ENCODE results near the gene GNAT2.

The GNAT2 gene

GRCh38 chr1:109619576-109620400, at the start of gene GNAT2, which contains the start of gene AMPD2:
Gene GNAT2 (minus strand): TSS chr1:109619616. CDS start chr1:109612870, 6,746 bp downstream.
Gene AMPD2 (plus strand): TSS chr1:109619837. CDS start chr1:109621176, 1,339 bp downstream.
- Histone ChIP-seq H3K27ac (ENCODE audit: low read depth, low read length, poor library complexity, severe bottlenecking) (peak within 1 kb of the TSS; percentile 42), H4K20me1 (ENCODE audit: insufficient read depth, low read length) (no peaks in the 10 kb centered on the region), H3F3A (ENCODE audit: insufficient read depth, low read length) (no peaks in the 10 kb centered on the region), H3K9me3 (ENCODE audit: low read length) (no peaks in the 10 kb centered on the region), H3K4me1 (ENCODE audit: insufficient read depth, low read length, severe bottlenecking) (peaks cover 51% of the 10 kb centered on the region), H3K9me2 (ENCODE audit: low read depth, low read length) (no peaks in the 10 kb centered on the region), H3K4me3 (ENCODE audit: low read depth, low read length, poor library complexity, severe bottlenecking) (peak within 1 kb of the TSS; percentile 87), H3K4me2 (ENCODE audit: low read length) (peak within 1 kb of the TSS; percentile 75), H3K27me3 (ENCODE audit: insufficient read depth, low read length) (no peaks in the 10 kb centered on the region), H3K9ac (ENCODE audit: low read length) (peak within 1 kb of the TSS; percentile 85), H3K36me3 (ENCODE audit: insufficient read depth, low read length) (no peaks in the 10 kb centered on the region), H2AFZ (ENCODE audit: low read length) (peak within 1 kb of the TSS; percentile 16; the same call in 1 of the 2 replicates), H3K79me2 (ENCODE audit: insufficient read depth, low read length) (no peaks in the 10 kb centered on the region)
- TF ChIP-seq EZH2 (IDR thresholded peaks at IDR 0.05; ENCODE audit: borderline replicate concordance, low read length) (no peak), CTCF (IDR thresholded peaks at IDR 0.05; ENCODE audit: low read length) (no peak)

GRCh38 chr1:109668123-109668775, 48.8 kb upstream of the GNAT2 start:
- H3K27ac ChIP-seq (ENCODE audit: low read depth, low read length, poor library complexity, severe bottlenecking), result no peak overlapping the region
- H3K4me2 ChIP-seq (ENCODE audit: low read length), result peak overlapping the region; percentile 37
- no peaks in the 10 kb centered on the region for H3K9me3 ChIP-seq (ENCODE audit: low read length)
- no peak overlapping the region; the same call in 1 of the 2 replicates for H3K9ac ChIP-seq (ENCODE audit: low read length)
- H3K27me3 ChIP-seq (ENCODE audit: insufficient read depth, low read length), result no peaks in the 10 kb centered on the region
- H2AFZ ChIP-seq (ENCODE audit: low read length), result no peak overlapping the region
- no peaks in the 10 kb centered on the region for H3K79me2 ChIP-seq (ENCODE audit: insufficient read depth, low read length)
- H3K4me3 ChIP-seq (ENCODE audit: low read depth, low read length, poor library complexity, severe bottlenecking), result peak overlapping the region; percentile 41
- TF ChIP-seq EZH2 (IDR thresholded peaks at IDR 0.05; ENCODE audit: borderline replicate concordance, low read length) (no peak), CTCF (IDR thresholded peaks at IDR 0.05; ENCODE audit: low read length) (no peak)
- peaks cover 9% of the 10 kb centered on the region for H3K4me1 ChIP-seq (ENCODE audit: insufficient read depth, low read length, severe bottlenecking)
- no peaks in the 10 kb centered on the region for H3K36me3 ChIP-seq (ENCODE audit: insufficient read depth, low read length)
- no peaks in the 10 kb centered on the region for H3F3A ChIP-seq (ENCODE audit: insufficient read depth, low read length)
- no peaks in the 10 kb centered on the region for H3K9me2 ChIP-seq (ENCODE audit: low read depth, low read length)
- no peaks in the 10 kb centered on the region for H4K20me1 ChIP-seq (ENCODE audit: insufficient read depth, low read length)

GRCh38 chr1:109667452-109668122, 48.2 kb upstream of the GNAT2 start, which contains the start of gene GSTM2:
Gene GSTM2 (plus strand): TSS chr1:109668057. CDS start chr1:109668116, 59 bp downstream.
- no peaks in the 10 kb centered on the region for H3K9me3 ChIP-seq (ENCODE audit: low read length)
- TF ChIP-seq EZH2 (IDR thresholded peaks at IDR 0.05; ENCODE audit: borderline replicate concordance, low read length) (no peak), CTCF (IDR thresholded peaks at IDR 0.05; ENCODE audit: low read length) (no peak)
- H3K27me3 ChIP-seq (ENCODE audit: insufficient read depth, low read length), result no peaks in the 10 kb centered on the region
- H3K36me3 ChIP-seq (ENCODE audit: insufficient read depth, low read length), result no peaks in the 10 kb centered on the region
- H3K4me3 ChIP-seq (ENCODE audit: low read depth, low read length, poor library complexity, severe bottlenecking), result peak within 1 kb of the TSS; percentile 41
- peaks cover 9% of the 10 kb centered on the region for H3K4me1 ChIP-seq (ENCODE audit: insufficient read depth, low read length, severe bottlenecking)
- no peaks in the 10 kb centered on the region for H3F3A ChIP-seq (ENCODE audit: insufficient read depth, low read length)
- H3K79me2 ChIP-seq (ENCODE audit: insufficient read depth, low read length), result no peaks in the 10 kb centered on the region
- no peaks in the 10 kb centered on the region for H4K20me1 ChIP-seq (ENCODE audit: insufficient read depth, low read length)
- no peak within 1 kb of the TSS; the same call in 1 of the 2 replicates for H3K9ac ChIP-seq (ENCODE audit: low read length)
- no peak within 1 kb of the TSS for H3K27ac ChIP-seq (ENCODE audit: low read depth, low read length, poor library complexity, severe bottlenecking)
- no peaks in the 10 kb centered on the region for H3K9me2 ChIP-seq (ENCODE audit: low read depth, low read length)
- H2AFZ ChIP-seq (ENCODE audit: low read length), result no peak within 1 kb of the TSS
- peak within 1 kb of the TSS; percentile 37 for H3K4me2 ChIP-seq (ENCODE audit: low read length)
